ENCODE data around the gene HDGFL1.

DNA sequence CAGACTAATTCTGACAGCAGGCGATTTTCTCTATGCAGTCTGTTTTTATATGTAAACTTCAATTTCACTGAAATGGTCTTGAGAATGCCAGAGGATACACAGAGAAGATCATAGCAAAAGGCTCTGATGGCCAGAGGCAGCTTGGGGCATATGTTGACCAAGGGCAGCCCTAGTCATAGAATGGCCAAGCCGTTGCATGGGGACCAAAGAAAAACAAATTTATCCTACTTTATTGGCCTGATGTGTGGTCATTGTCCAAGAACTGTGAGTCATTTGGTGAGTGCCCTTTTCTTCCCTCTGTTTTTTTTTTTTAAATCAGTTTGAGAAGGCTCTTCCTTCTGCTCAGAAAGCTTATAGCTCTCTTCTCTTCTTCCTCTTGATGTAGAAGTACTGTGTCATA, 5.8 kb downstream of the HDGFL1 start:
- TF ChIP-seq EZH2 (IDR thresholded peaks at IDR 0.05; ENCODE audit: borderline replicate concordance, low read depth, low read length, severe bottlenecking) = no peak
- TF ChIP-seq, protein P1, sequence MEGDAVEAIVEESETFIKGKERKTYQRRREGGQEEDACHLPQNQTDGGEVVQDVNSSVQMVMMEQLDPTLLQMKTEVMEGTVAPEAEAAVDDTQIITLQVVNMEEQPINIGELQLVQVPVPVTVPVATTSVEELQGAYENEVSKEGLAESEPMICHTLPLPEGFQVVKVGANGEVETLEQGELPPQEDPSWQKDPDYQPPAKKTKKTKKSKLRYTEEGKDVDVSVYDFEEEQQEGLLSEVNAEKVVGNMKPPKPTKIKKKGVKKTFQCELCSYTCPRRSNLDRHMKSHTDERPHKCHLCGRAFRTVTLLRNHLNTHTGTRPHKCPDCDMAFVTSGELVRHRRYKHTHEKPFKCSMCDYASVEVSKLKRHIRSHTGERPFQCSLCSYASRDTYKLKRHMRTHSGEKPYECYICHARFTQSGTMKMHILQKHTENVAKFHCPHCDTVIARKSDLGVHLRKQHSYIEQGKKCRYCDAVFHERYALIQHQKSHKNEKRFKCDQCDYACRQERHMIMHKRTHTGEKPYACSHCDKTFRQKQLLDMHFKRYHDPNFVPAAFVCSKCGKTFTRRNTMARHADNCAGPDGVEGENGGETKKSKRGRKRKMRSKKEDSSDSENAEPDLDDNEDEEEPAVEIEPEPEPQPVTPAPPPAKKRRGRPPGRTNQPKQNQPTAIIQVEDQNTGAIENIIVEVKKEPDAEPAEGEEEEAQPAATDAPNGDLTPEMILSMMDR (IDR thresholded peaks at IDR 0.05; ENCODE audit: extremely low read depth in 1 of 2, insufficient read depth in 1 of 2, low read depth in 1 of 2, low read length in 2 of 2) = no peak
